Muscle of leg (tissue), 11 donors: ENCODE results near the gene AOPEP. TPM values are rescaled to one million over a fixed set of nuclear protein-coding genes. Genes with fewer than 3 reads are reported as not detected.

Experiments
- DNase-seq: peaks from one replicate; pipeline ENCODE4 v3.0.0; 2013
- H3K27ac ChIP-seq: one replicate; pipeline ENCODE4 v1.5.1; 2013; ENCODE audit warnings: mild to moderate bottlenecking, low read length, control low read depth
- H3K27me3 ChIP-seq: one replicate; pipeline ENCODE4 v1.6.1; 2013; ENCODE audit warnings: low read length; ENCODE audit not compliant: control insufficient read depth, insufficient read depth
- H3K36me3 ChIP-seq: one replicate; pipeline ENCODE4 v1.6.1; 2013; ENCODE audit warnings: low read length; ENCODE audit not compliant: control insufficient read depth, insufficient read depth
- H3K4me1 ChIP-seq: one replicate; pipeline ENCODE4 v1.6.1; 2013; ENCODE audit warnings: low read length; ENCODE audit not compliant: control insufficient read depth, insufficient read depth
- H3K4me3 ChIP-seq: one replicate; pipeline ENCODE4 v1.5.1; 2013; ENCODE audit warnings: low read length, control low read depth
- H3K9me3 ChIP-seq: replicated peaks from 2 replicates; pipeline ENCODE4 v1.6.1; 2013; ENCODE audit warnings: low read depth, low read length; ENCODE audit not compliant: control insufficient read depth
- WGBS: methylation state at CpG from one replicate; pipeline ENCODE4 v1.1.5; 2013; ENCODE audit warnings: missing lambda C conversion rate; ENCODE audit not compliant: insufficient coverage; 5-methylcytosine and 5-hydroxymethylcytosine counted together
- polyA plus RNA-seq, 8 donors: library from polyadenylated mRNA; unstranded; fragments of 120-200 nt; gene quantifications; one replicate each; pipeline versions ENCODE4 v1.2.1 to v1.2.3, GENCODE V29; 2013; ENCODE audit warnings: inconsistent platforms in 1 of 8, low replicate concordance in 1 of 8; ENCODE audit not compliant: insufficient read length in 8 of 8, insufficient read depth in 1 of 8
- total RNA-seq: library from RNA; stranded (reverse); fragments of 120-200 nt; gene quantifications from one replicate; pipeline ENCODE4 v1.2.4, GENCODE V29; 2013

AOPEP gene
- total and polyA plus RNA-seq, 9 donors: 35.0 to 52.3 (median 43.3) TPM

DNA sequence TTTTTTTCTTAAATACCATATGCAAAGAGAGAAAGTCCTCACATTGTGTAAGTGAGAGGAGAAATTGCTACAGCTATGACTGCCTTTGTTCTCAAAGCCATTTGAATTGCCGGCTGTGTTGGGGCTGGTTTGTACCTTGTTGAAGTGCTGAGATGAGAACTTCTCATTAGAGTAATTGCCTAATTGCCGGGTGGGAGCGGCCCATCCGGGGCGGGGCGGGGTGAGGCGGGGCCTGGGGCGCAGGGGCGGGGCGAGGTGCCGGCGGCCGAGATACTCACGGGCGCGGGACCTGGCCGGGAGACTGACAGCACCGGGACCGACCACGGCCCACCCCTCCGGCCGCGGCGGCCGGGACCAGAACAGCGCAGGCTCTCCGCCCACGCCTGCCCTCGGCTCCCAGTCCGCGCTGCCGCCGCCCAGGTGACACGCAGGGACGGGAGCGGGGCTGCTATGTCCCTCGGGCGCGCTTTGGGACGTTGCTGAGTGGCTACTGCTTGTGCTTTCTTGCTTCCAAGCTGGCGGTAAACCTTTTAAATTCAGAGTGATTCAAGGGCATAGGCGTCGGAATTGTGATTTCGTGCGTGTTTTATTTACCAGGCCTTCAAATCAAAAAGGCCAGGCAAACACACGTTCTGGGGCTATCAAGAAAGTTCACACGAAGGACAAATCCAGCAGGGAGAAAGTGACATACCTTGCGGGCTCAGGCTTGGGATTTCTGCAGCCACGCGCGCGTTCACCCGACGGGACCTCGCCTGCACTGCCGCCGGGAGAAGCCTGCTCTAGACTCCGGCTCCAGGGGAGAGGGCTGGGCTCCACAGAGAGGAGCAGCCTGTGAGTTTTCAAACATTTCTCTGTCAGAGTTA, 322.0 kb downstream of the AOPEP start:
- peak; percentile 59 for DNase-seq
- H3K9me3 ChIP-seq: no peaks in the 10 kb centered on the region
- peak overlapping the region; percentile 38 for H3K4me3 ChIP-seq
- 6% methylated on average over 55 of the region's 58 CpGs for WGBS
- peaks cover 8% of the 10 kb centered on the region for H3K27me3 ChIP-seq
- H3K4me1 ChIP-seq: peaks cover 15% of the 10 kb centered on the region
- peaks cover 3% of the 10 kb centered on the region for H3K36me3 ChIP-seq
- peak overlapping the region; percentile 85 for H3K27ac ChIP-seq

DNA sequence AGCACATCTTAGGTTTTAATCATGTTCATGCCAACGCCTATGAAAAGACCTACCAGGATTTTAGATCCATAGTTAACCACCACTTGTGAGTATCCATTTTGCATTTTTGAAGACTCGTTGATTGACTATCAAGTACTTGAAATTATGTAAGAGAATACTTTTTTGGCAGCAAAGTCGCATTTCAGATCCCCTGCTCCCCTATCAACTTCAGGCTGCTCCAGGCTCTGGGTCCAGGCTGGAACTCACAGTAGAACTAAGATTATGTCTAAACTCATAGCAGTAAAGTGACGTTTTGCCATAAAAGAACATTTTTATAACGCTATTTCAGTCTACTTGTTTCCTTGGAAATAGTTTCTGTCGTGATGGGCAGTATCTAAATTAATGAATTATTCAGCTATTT, 323.3 kb downstream of the AOPEP start:
- Histone ChIP-seq H3K4me3 (peak overlapping the region; percentile 38), H3K9me3 (no peaks in the 10 kb centered on the region), H3K36me3 (no peaks in the 10 kb centered on the region), H3K4me1 (peaks cover 14% of the 10 kb centered on the region), H3K27ac (peak overlapping the region; percentile 29), H3K27me3 (peaks cover 6% of the 10 kb centered on the region)
- WGBS: no CpG with 5 or more reads among the region's 6 CpGs
- DNase-seq: peak; percentile 44

DNA sequence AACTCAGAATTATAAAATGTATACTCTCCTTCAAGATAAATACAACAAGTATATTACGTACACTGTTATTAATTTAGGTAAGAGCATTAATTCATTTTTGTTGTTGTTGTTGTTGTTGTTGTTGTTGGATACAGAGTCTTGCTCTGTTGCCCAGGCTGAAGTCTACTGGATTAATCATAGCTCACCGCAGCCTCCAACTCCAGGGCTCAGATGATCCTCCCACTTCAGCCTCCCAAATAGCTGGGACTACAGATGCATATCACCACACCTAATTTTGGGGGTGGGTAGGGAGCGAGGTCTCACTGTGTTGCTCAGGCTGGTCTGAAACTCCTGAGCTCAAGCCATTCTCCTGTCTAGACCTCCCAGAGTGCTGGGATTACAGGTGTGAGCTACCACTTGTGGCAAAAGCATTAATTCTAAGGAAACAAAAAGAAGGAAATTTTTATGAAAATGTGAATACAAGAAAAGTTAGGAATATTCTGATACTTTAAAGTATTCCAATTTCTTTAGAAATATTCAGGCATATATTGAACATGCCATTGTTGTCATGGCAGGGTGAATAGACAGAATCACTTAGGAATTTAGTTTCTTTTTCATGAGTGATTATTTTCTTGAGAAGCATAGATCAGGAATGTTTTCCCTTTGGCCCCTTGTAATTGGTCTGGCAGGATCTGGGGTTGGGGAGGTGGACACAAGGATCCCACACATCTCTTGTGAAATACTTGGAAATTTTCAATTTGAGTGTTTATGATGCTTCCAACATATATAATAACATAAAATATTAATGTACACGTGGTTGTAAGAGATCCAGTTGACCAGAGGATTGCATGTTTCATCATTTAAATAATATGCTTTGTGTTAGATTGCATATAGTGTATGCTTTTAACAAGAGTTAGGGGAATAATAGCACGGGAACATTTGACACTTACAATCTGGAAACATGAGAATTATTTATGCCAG, 327.4 kb downstream of the AOPEP start:
- H3K27ac ChIP-seq: no peak overlapping the region
- no peaks in the 10 kb centered on the region for H3K36me3 ChIP-seq
- no peaks in the 10 kb centered on the region for H3K9me3 ChIP-seq
- no peak for DNase-seq
- H3K4me3 ChIP-seq: no peak overlapping the region
- WGBS: no CpG with 5 or more reads among the region's 5 CpGs
- H3K4me1 ChIP-seq: peaks cover 34% of the 10 kb centered on the region
- peaks cover under 1% of the 10 kb centered on the region for H3K27me3 ChIP-seq

DNA sequence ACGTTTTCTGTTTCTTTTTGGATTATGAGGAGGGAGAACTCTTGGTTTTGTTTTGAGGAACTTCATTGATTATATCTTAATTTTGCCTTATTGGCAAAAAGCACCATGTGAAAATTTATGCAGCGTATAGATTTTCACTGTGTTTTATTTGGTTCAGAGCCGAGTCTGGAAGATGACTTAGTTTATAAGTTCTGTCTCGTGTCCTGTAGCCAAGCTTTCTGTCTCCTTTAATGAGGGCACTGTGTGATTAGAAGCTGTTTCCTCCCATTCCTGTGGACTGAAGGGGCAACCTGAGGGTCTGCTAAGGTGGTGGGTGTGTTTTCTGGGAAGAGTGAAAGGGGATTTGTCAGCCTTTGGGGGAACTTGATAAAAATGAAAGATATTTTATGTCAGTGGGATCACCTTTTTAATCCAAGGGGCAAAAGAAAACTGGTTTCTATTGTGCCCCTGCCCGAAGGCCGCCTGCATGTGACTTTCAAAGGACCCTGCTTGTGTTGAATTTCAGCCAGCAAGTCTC, 328.9 kb downstream of the AOPEP start:
- no peaks in the 10 kb centered on the region for H3K27me3 ChIP-seq
- H3K4me1 ChIP-seq: peaks cover 38% of the 10 kb centered on the region
- DNase-seq: peak; percentile 60
- no peaks in the 10 kb centered on the region for H3K36me3 ChIP-seq
- WGBS: 14% methylated on average over 5 of the region's 6 CpGs
- no peaks in the 10 kb centered on the region for H3K9me3 ChIP-seq
- peak overlapping the region; percentile 0 for H3K4me3 ChIP-seq
- H3K27ac ChIP-seq: peak overlapping the region; percentile 96

DNA sequence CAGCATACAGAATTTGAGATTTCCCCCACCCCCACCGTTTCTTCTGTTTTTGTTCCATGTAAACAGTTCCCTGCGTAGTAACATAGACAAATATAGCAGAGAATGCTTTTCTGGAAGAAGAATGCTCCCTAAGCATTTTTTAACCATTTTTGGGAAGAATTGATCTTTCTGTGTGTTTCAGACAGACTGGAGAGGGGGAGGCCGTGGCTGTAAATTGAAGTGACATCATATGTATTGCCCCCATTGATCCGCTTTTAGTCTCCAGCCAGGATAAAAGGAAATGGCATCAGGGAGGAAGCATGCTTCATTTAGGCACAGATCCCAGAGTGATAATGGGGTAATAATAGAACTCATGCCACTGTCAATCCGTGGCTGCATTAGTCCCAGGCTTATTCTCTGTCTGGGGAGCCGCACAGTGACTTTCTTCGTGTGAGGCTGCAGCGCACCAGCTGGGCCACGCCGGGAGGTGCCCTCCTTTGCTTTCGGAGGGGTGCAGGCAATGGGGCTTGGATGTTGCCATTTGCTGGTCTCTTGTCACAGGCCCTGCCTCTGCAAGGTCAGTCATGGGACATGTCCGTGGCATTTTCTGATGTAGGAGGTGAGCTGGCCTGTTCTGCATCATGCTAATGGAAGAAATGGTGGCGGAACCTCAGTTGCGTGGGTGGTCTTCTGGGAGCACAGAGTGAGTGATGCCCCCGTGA, 329.5 kb downstream of the AOPEP start:
- Histone ChIP-seq H3K27ac (peak overlapping the region; percentile 96), H3K4me1 (peaks cover 43% of the 10 kb centered on the region), H3K4me3 (peak overlapping the region; percentile 16), H3K9me3 (no peaks in the 10 kb centered on the region), H3K27me3 (no peaks in the 10 kb centered on the region), H3K36me3 (peaks cover 5% of the 10 kb centered on the region)
- DNase-seq: peak; percentile 93
- WGBS: 31% methylated on average over 13 of the region's 15 CpGs

DNA sequence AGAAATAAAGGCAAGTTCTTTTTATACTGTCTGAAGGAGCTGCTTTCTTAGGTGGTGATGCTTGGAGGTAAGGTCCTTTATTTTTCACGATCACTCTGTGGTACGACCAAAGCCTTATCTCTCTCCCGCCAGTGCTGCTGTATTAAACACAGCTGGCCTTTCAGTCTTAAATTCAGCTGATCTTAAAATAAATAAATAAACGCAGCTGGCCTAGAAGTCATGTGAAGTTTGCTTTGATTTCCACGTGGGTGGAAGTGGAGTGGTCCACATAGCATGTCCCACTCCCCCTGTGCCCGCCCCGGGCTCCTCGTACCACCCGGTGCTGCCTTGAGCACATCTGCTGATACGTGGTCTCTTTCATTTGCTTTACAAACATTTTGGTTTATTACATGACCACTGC, 330.6 kb downstream of the AOPEP start:
- Histone ChIP-seq H3K4me3 (peak overlapping the region; percentile 16), H3K27ac (peak overlapping the region; percentile 96)
- WGBS: no CpG with 5 or more reads among the region's 10 CpGs

DNA sequence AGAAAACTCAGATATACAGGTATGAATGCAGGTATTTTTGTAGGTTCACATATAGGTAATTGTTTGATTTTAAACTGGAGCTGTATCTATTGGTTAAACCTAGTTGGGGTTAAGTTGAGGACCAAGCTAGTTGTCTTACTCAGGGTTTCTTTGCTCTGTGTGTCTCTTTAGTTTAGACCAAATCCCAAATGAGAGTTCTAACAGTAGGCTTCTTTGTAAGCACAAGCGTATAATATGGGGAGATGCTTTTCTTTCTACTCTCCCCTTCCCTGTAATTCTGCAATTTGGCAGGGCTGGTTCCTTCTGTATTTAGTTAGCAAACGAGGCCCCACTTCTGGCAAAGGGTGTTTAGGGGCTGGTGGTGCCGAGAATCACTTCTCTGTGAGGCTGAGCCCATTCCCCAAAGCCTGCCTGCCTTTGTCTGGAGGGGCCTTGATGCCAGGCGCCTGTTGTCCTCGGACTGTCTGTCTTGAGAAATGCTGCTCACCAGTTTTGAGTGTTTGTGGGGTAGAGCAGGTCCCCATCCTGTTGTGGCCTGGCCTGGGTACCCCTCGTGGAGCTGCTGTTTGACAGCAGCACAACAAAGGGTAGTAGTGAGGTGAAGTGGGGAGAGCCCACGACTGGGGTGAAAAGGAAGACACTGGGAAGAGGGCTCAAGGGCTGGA, 331.8 kb downstream of the AOPEP start:
- no peak overlapping the region for H3K4me3 ChIP-seq
- H3K4me1 ChIP-seq: peaks cover 59% of the 10 kb centered on the region
- H3K36me3 ChIP-seq: peaks cover 15% of the 10 kb centered on the region
- peak overlapping the region; percentile 43 for H3K27ac ChIP-seq
- no peak for DNase-seq
- no peaks in the 10 kb centered on the region for H3K27me3 ChIP-seq
- no peaks in the 10 kb centered on the region for H3K9me3 ChIP-seq
- WGBS: 73% methylated on average over 4 of the region's 7 CpGs

More for the DNA sequence above, 330.6 kb downstream of the AOPEP start:
- H3K9me3 ChIP-seq: no peaks in the 10 kb centered on the region
- H3K27me3 ChIP-seq: no peaks in the 10 kb centered on the region
- H3K36me3 ChIP-seq: peaks cover 8% of the 10 kb centered on the region
- peaks cover 48% of the 10 kb centered on the region for H3K4me1 ChIP-seq
- DNase-seq: no peak

DNA sequence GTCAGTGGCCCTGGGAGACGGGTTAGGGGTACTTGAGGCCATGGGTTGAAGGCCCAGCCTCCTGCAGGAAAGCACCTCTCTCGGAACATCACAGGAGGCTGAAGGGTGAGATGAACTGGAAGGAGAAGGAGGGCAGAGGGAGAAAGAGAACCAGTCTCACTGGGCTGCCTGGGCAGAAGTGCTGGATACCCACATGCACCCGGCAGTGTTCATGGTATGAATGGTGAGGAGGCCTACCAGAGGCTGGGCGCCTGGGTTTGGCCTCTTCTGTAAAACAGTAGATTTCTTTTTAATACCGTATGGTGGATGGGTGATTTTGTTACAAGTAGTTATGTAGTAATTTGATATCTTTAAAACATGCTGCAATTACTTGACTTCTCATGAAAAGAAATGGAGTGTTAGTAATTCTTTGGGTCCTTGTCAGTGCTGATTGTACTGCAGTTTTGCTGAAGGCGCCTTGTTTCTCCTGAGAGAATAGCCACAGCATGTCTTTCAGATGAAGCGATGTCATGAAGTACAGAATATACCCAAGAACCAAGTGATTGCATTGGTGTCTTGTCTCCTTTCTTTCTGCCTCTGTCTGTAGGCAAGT, 332.4 kb downstream of the AOPEP start:
- H3K4me3 ChIP-seq: no peak overlapping the region
- WGBS: 86% methylated on average over 5 of the region's 7 CpGs
- H3K27me3 ChIP-seq: no peaks in the 10 kb centered on the region
- H3K36me3 ChIP-seq: peaks cover 22% of the 10 kb centered on the region
- H3K27ac ChIP-seq: peak overlapping the region; percentile 43
- no peaks in the 10 kb centered on the region for H3K9me3 ChIP-seq
- peaks cover 65% of the 10 kb centered on the region for H3K4me1 ChIP-seq
- DNase-seq: no peak

DNA sequence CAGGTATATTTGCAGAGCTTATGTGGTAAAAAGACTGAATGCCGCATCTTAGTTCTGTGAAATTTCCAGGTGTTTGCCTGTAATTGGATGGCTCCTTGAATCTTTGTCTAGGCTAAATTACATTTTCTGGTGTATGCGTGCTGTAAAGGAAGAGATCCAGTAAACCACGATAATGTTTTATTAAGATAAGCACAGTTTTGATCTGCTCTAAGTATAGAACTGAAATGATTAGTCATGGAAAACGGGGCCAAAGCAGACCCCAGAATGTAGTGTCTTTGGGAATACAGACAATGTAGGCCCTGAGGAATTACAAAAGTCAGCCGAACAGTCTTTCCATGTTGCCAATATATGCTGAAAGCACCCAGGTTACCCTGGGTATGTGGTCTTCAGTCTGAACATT, 333.7 kb downstream of the AOPEP start:
- peaks cover 27% of the 10 kb centered on the region for H3K36me3 ChIP-seq
- H3K4me3 ChIP-seq: no peak overlapping the region
- H3K9me3 ChIP-seq: no peaks in the 10 kb centered on the region
- no peaks in the 10 kb centered on the region for H3K27me3 ChIP-seq
- no peak for DNase-seq
- peak overlapping the region; percentile 22 for H3K27ac ChIP-seq
- 64% methylated on average over 5 of the region's 5 CpGs for WGBS
- H3K4me1 ChIP-seq: peaks cover 65% of the 10 kb centered on the region
